Effector CD8-positive, alpha-beta T cell (primary cell): ENCODE measurements around the gene PACRG.

Experiments used
- DNase-seq: peaks from one replicate; lab custom pipeline; 2025; lab: John Stamatoyannopoulos, UW

PACRG gene

GRCh38 chr6:162864911-162865310 lies 137.1 kb downstream of the PACRG start:
- DNase-seq: no peak

DNA sequence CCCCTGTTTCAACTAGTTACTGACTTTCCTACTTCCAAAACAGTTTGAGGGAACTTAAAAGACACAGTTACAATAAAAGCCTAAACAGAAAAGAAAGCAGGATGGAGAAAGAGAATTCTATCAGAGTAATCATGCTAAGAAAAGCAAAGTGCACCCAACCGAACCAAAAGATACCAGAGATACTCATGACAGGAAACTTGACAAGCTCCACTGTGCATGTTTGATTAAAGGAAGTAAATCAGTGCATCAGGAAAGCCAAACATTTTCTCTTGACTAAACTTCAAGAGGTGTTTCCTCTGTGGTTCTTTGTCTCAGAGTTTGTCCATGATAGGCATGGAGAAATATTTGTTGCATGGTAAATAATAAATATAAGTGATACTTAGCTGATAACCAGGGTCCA lies 138.9 kb downstream of the PACRG start:
- DNase-seq: no peak

- no peak for DNase-seq
Observed at GRCh38 chr6:162868397-162868796, 140.6 kb downstream of the PACRG start.

DNA sequence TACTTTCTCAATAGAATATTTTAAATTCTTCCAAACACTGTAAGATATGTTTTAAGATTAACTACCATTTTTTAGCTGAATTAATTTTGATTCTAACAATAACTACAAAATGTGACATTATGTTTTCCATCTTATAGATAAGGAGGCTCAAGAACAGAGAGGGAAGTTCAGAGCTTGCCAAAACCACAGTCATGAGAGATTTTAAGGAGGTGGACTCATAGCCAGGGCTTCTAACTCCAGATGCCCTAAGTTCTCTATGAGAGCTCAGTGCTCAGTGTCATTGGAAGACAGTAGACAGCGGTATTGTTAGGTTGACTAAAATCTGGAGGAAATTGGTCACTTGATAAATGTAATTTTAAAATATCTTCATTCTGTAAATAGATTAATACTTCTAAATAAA lies 144.2 kb downstream of the PACRG start:
- no peak for DNase-seq

GRCh38 chr6:162873537-162873936 lies 145.8 kb downstream of the PACRG start:
- no peak for DNase-seq

DNA sequence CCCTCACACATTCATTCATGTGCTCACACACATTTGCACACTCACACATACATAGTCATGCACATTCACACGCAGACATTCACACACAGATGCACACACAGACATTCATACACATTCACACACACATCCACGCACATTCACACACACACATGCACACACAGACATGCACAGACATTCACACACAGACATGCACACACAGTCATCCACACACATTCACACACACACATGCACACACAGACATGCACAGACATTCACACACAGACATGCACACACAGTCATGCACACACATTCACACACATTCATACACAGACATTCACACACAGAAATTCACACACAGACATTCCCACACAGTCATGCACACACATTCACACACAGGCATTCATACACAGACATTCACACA lies 147.3 kb downstream of the PACRG start:
- DNase-seq: no peak

GRCh38 chr6:162882801-162883481 lies 155.2 kb downstream of the PACRG start:
- DNase-seq: no peak

GRCh38 chr6:162887981-162888689 lies 160.4 kb downstream of the PACRG start:
- no peak for DNase-seq

GRCh38 chr6:162889303-162889702 lies 161.5 kb downstream of the PACRG start:
- no peak for DNase-seq

DNA sequence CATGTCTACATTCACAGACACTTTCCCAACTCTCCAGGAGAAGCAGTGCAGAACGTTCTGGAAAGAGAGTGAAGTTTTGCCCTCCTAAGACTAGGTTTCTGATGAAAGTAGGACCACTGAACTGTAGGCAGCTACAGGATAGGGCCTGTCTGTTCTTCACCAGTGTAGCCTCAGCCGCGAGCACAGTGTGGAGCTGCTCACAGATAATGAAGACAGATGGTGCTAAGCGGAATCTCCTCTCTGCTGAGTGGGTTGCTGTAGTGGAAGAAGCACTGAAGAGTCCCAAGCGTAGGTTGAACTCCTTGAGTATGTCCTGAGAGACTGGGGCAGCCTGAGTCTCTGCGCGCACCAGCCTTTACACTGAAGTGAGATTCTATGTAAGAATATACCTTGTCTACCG lies 170.2 kb downstream of the PACRG start:
- DNase-seq: no peak

DNA sequence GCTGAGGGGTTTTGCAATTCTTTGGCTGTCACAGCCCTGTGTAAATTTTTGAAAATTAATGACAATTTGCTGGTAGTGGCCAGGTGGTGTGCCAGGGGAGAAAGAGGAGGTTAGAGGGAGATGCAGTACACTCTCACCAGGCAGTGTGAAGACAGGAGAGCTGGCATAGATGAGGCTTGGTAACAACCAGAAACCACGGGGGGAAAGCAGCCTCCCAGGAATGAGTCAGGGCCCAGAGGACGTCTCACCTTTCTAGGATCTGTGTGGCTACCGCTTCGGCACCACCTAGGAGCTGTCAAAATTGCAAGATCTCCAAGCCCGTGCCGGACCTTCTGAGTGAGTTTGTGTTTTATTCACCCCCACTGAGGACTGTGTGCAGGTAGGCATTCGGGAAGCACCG lies 171.4 kb downstream of the PACRG start:
- DNase-seq: no peak

DNA sequence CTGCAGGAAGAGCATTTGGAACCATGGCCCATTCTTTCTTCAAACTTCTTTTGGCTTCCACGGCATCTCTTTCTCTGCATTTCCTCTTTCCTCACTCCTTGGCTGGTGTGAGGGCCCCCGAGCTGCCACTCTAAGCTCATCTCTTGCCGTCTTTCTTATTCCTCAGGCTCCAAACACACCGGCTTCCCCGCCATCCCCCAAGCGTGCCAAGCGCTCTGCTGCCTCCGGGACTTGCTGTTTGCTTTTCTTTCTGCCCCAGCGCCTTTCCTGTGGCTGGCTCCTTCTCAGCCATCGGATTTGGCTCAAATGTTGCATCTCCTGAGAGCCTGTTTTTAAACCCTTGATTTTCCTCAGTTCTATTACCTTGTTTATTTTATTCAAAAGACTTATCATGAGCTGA lies 172.7 kb downstream of the PACRG start:
- DNase-seq: no peak

DNA sequence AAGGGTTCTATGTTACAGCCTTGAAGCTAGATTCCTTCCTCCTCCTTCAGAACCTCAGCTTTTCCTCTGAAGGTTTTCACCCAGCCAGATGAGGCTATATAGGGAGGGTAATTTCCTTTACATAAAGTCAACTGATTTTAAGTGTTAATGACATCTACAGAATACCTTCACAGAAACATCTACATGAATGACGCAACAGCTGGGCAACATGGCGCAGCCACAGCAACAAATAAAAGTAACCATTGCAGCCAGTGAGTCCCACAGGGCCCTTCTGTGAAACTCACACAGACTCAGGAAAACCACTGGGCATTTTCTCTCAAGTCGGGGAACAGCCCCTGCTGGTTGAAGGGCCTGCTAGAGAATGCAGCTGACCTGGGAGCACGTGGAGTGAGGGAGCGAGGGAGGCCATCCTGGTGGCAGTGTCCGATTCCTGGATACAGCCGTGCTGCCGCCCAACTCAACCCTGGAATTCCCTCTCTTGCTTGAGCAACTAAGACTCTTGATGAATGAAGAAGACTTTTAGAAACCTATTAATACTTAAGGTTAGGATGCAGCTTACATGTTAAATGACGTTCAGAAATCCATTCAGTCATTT lies 176.4 kb downstream of the PACRG start:
- DNase-seq: no peak

DNA sequence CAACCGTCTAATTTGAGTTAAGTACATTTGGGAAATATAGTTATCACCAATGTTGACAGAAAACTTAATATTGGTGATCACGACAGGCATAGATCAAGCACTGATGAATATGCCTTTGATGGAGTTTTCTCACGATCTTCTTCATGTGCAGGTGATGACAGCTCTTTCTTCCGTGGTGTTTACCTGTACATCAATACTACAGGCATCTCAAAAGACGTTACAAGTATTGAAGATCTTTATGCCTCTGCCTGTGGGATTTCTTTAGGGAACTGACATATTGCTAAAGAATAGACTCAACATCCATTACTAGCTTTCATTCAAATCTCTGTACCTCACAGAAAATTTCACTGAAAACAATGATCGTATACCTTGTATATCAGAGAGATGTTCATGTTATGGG lies 178.7 kb downstream of the PACRG start:
- DNase-seq: no peak

GRCh38 chr6:162907876-162908481 lies 180.2 kb downstream of the PACRG start:
- DNase-seq: no peak

DNA sequence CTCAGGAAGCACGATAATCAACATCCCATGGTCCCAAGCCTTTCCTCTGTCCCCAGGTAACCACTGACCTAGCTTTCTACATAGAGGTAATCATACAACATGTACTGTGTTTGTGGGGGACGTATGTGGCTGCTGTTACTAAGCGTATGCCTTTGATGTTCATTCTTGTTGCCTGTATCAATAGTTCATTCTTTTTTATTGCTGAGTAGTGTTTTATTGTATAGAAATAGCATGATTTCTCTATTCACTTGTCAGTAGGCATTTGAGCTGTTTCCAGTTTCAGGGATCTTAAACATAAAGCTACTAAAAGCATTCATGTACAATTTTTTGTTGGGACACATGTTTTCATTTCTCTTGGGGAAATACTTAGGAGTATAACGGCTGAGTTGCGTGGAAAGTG lies 185.4 kb downstream of the PACRG start:
- no peak for DNase-seq

GRCh38 chr6:162917506-162917905 lies 189.7 kb downstream of the PACRG start:
- no peak for DNase-seq

- DNase-seq: no peak
Observed at GRCh38 chr6:162921062-162921461, 193.3 kb downstream of the PACRG start.

DNA sequence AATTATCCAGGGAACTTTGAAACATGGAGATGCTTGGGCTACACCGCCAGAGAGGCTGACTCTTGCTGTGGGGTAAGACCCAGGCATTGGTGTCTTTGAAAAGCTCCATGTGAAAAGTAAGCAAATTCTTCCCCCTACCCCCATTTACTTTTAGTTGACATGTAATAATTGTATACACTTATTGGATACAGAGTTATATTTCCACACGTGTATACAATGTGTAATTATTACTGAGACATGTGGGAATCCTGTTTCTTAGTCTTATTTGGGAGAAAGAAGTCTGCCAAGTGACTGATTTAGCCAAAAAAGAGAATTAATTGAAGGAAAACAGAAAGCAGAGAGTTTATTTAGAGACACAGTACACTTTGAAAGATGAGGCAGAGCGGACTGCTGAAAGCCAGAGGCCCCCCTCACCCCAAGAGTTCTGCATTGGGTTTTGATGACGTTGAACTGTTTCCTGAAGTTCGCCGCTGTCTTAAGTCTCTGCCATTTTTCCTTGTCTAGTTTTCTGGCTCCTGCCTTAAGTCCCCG lies 193.8 kb downstream of the PACRG start:
- DNase-seq: no peak

DNA sequence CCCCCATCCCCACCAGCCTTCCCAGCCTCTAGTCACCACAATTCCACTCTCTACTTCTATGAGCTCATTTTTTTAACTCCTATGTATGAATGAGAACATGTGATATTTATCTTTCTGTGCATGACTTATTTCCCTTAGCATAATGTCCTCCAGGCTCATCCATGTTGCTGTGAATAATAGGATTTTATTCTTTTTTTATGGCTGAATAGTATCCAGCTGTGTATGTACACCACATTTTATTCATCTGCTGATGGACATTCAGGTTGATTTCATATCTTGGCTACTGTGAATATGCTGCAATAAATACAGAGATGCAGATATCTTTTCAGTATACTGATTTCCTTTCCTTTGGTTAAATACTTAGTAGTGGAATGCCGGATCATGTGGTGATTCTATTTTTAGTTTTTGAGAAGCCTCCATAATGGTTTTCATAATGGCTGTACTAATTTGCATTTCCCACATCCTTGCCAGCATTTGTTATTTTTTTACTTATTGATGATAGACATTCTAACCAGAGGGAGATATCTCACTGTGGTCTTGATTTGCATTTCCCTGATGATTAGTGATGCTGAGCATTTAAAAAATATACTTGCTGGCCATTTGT lies 194.9 kb downstream of the PACRG start:
- DNase-seq: no peak

GRCh38 chr6:162934844-162935243 lies 207.1 kb downstream of the PACRG start:
- no peak for DNase-seq

DNA sequence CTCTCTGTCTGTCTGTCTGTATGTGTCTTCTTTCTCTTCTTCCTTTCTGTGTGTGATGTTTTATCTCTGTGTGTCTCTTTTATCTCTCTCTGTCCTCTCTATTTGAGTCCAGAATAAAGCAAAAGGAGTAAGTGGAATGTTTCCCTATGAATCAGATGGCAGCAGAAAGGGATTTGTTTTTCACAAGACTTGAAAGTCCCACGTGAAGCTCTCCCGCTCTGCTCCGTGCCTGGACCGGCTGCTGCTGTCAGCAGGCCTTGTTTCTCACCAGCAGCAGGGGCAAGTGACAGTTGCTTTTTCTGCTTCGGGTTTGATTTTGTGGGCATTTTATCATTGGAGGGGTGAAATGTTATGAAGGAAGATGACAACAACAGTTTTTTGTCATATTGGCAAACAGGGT lies 212.7 kb downstream of the PACRG start:
- no peak for DNase-seq
